ENCODE results near the gene CENPP.
A peak's percentile ranks its signal among the peaks of the same experiment; 100 is the strongest.

The CENPP gene

DNA sequence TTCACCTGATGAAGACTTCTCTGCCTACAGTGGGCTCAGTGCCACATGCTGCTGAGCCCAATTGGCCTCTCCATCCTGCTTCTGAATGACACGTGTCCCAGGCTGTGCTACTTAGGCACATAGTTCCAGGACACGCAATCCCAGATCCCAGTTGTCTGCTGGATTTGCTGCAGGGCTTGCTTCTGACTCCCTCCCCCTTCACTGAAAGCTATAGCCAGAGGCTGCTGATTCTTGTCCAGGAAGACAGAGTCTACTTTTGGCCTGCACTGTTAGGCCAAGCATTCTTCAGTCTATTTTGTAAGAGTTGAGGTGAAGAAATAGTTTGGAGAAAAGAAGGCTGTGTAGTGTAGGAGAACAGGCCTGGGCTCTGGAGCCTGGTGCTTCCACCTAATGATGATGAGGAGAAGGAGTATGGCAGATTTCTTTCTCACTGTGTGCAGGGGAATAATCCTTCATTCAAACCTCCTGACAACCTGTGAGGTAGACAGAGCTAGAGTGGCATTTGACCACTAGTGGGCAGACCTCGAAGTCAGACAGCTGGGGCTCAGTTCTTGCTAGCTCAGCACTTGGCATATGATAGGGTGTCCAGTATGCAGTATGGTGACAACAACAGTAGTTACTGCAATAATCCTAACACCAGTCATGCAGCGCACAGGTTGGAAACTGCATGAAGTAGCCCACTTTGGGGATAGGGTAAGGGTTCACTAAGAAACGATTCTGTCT, 176.1 kb downstream of the CENPP start:
- Histone ChIP-seq H3K4me3 (no peak overlapping the region), H3K36me3 (no peaks in the 10 kb centered on the region), H3K9me3 (no peaks in the 10 kb centered on the region), H3K4me1 (peaks cover 0 to 67% (median 40%) of the 10 kb centered on the region in 4 donors), H3K27me3 (no peaks in the 10 kb centered on the region), H3K27ac (peak overlapping the region; percentile 75 to 91)
- TF ChIP-seq, protein P1, sequence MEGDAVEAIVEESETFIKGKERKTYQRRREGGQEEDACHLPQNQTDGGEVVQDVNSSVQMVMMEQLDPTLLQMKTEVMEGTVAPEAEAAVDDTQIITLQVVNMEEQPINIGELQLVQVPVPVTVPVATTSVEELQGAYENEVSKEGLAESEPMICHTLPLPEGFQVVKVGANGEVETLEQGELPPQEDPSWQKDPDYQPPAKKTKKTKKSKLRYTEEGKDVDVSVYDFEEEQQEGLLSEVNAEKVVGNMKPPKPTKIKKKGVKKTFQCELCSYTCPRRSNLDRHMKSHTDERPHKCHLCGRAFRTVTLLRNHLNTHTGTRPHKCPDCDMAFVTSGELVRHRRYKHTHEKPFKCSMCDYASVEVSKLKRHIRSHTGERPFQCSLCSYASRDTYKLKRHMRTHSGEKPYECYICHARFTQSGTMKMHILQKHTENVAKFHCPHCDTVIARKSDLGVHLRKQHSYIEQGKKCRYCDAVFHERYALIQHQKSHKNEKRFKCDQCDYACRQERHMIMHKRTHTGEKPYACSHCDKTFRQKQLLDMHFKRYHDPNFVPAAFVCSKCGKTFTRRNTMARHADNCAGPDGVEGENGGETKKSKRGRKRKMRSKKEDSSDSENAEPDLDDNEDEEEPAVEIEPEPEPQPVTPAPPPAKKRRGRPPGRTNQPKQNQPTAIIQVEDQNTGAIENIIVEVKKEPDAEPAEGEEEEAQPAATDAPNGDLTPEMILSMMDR (IDR thresholded peaks at IDR 0.05) = peak in 1 of 2 experiments; percentile 16
- intact Hi-C loops (cut with DNase I; ENCODE audit: low total_unique reads) = no loop called here
- peak; percentile 80 to 91 for DNase-seq

DNA sequence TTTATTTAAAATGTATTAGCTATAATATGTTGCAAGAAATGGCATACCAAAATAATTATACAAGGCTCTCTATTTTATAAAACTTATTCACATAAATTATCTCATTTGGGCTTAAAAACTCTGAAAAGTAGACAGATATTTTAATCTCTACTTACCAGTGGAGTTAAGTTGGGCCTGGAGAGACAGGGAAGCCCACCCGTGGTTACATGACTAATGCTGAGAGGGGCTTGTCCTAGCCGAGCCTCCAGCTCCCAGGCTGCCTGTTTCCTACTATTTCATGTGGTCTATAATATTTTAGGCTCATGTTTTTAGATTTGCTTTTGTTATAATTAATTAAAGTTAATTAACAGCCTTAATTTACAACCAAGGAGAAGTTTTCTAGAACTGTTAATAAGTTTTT, 177.4 kb downstream of the CENPP start:
- H3K9me3 ChIP-seq = no peaks in the 10 kb centered on the region
- TF ChIP-seq, protein P1 (IDR thresholded peaks at IDR 0.05) = no peak
- H3K27ac ChIP-seq = peak overlapping the region; percentile 23 to 91
- no peaks in the 10 kb centered on the region for H3K27me3 ChIP-seq
- peaks cover 0 to 76% (median 53%) of the 10 kb centered on the region in 4 donors for H3K4me1 ChIP-seq
- H3K4me3 ChIP-seq = no peak overlapping the region
- intact Hi-C loops (cut with DNase I; ENCODE audit: low total_unique reads) = no loop called here
- no peak for DNase-seq
- H3K36me3 ChIP-seq = no peaks in the 10 kb centered on the region

DNA sequence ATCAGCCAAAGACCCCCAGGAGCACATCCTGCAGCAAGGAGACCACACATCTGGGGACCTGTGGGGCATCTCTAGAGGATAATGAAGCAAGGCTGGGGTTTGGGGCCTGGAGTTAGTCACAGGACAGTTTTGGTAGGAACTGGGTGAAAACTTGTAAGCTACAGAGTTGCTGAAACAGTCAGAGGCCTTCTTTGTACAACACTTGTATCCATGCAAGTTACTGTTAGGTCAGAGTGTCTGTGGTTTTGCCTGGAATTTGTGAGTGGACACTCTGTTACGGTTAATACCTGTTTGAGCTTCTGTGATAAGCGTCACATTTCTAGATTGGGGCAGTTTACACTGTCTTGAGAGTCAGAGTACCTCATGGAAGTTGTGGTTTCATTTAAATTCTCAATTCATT, 179.1 kb downstream of the CENPP start:
- peaks cover 0 to 78% (median 57%) of the 10 kb centered on the region in 4 donors for H3K4me1 ChIP-seq

DNA sequence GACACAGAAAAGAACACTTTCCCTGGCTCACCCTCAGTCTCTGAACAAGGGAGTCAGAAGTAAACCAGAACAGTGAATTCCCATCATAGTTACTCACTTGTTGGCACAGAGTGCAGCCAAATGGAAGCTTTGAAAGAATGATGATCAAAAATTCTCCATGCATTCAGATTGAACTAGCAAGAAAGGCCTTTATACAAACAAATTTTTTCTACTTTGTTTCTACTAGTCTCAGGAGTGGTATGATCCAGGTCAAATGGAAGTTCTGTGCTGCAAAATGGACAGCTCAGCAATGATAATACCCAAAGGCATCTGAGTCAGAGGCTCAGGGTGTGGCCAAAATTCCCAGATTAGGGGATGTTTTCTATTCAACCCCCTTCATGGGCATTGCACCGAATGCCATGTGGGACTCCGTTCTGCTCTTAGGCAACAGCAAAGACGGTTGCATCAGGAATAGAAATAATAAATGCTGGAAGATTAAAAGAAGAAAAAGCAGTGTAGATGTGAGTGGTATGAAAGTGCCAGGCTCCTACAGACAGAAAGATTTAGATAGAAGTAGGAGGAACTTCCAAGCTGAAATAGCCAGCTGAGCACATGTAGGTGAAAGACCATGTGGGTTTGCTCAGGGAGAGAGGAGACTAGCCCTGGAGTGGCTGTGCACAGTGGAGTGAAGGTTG, 180.6 kb downstream of the CENPP start:
- Histone ChIP-seq H3K36me3 (no peaks in the 10 kb centered on the region), H3K27me3 (no peaks in the 10 kb centered on the region), H3K27ac (peak overlapping the region; percentile 83 to 91), H3K9me3 (no peaks in the 10 kb centered on the region), H3K4me3 (peak overlapping the region in 1 of 2 donors; percentile 4), H3K4me1 (peaks cover 0 to 71% (median 53%) of the 10 kb centered on the region in 4 donors)
- intact Hi-C loops (cut with DNase I; ENCODE audit: low total_unique reads) = no loop called here
- DNase-seq = peak; percentile 72 to 82
- TF ChIP-seq, protein P1 (IDR thresholded peaks at IDR 0.05) = no peak

More for the DNA sequence above, 179.1 kb downstream of the CENPP start:
- TF ChIP-seq, protein P1 (IDR thresholded peaks at IDR 0.05) = no peak
- DNase-seq = no peak
- Histone ChIP-seq H3K27ac (peak overlapping the region; percentile 83 to 91), H3K4me3 (no peak overlapping the region), H3K27me3 (no peaks in the 10 kb centered on the region), H3K36me3 (no peaks in the 10 kb centered on the region), H3K9me3 (no peaks in the 10 kb centered on the region)
- intact Hi-C loops (cut with DNase I; ENCODE audit: low total_unique reads) = no loop called here

GRCh38 chr9:92507005-92507404, 181.3 kb downstream of the CENPP start:
- no peak overlapping the region for H3K4me3 ChIP-seq
- no peaks in the 10 kb centered on the region for H3K27me3 ChIP-seq
- H3K27ac ChIP-seq = peak overlapping the region; percentile 83 to 91
- H3K4me1 ChIP-seq = peaks cover 0 to 67% (median 47%) of the 10 kb centered on the region in 4 donors
- H3K9me3 ChIP-seq = no peaks in the 10 kb centered on the region
- H3K36me3 ChIP-seq = no peaks in the 10 kb centered on the region
- intact Hi-C loops (cut with DNase I; ENCODE audit: low total_unique reads) = no loop called here
- TF ChIP-seq, protein P1 (IDR thresholded peaks at IDR 0.05) = no peak
- no peak for DNase-seq
